ENCODE results near the gene PRICKLE3.

DNA sequence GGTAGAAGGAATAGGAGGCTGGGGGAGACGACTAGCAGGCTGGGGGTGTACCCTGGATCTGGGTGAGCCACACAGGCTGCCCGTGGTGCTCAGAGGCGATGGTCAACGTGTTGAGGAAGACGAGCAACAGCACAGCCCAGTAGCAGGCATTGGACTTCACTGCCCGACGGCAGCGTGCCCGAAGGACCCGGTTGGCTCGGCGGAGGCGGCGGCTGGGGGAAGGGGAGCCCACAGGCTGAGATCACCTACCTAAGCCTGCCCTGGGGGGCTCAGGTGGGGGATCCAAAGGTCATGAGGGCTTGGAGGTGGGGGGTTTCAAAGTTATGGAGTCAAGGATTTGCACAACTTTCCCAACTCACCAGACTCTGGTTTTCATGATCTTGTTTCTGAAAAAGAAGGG lies 39.7 kb upstream of the PRICKLE3 start:
- no peak for TF ChIP-seq CTCF (IDR thresholded peaks at IDR 0.05)
- TF ChIP-seq POLR2A (IDR thresholded peaks at IDR 0.05) = no peak
